CD8-positive, alpha-beta memory T cell (primary cell): ENCODE results near the gene FOXB1. TPM values are rescaled to one million over a fixed set of nuclear protein-coding genes. Genes with fewer than 3 reads are reported as not detected.
A peak's percentile ranks its signal among the peaks of the same experiment; 100 is the strongest.

Experiments used
- CTCF ChIA-PET: fragments of 350-600 bp; sonication (Branson Sonifier 250); formaldehyde crosslinking; loops from one replicate; lab custom pipeline; 2021; ENCODE audit warnings: antibody characterized with exemption; lab: Charles Lee
- POLR2A ChIA-PET: fragments of 350-600 bp; sonication (Branson Sonifier 250); formaldehyde crosslinking; loops from one replicate; lab custom pipeline; 2021; ENCODE audit warnings: antibody characterized with exemption; lab: Charles Lee
- DNase-seq, 5 donors: peaks; one replicate each; pipeline versions ENCODE4 v3.0.0 to v3.0.0-alpha.2; 2020 to 2022; ENCODE audit warnings: mixed read lengths in 1 of 5
- H3K27ac ChIP-seq: one replicate; pipeline ENCODE4 v1.7.0; 2013; ENCODE audit warnings: low read depth, mild to moderate bottlenecking, low read length, moderate library complexity
- H3K27me3 ChIP-seq: 2 replicates; pipeline ENCODE4 v1.7.0; 2013; ENCODE audit warnings: low read length, mild to moderate bottlenecking; ENCODE audit not compliant: insufficient read depth, poor library complexity, severe bottlenecking
- H3K36me3 ChIP-seq: 2 replicates; pipeline ENCODE4 v1.7.0; 2013; ENCODE audit warnings: mild to moderate bottlenecking, low read length, moderate library complexity; ENCODE audit not compliant: insufficient read depth
- H3K4me1 ChIP-seq: 2 replicates; pipeline ENCODE4 v1.7.0; 2013; ENCODE audit warnings: mild to moderate bottlenecking, low read length, moderate library complexity; ENCODE audit not compliant: insufficient read depth
- H3K4me3 ChIP-seq: 2 replicates; pipeline ENCODE4 v1.7.0; 2013; ENCODE audit warnings: mild to moderate bottlenecking, low read length
- H3K9me3 ChIP-seq: 2 replicates; pipeline ENCODE4 v1.7.0; 2013; ENCODE audit warnings: mild to moderate bottlenecking, low read length
- H3K27ac Mint-ChIP-seq, 8 donors: one replicate each; pipeline ENCODE4 v1.8.0; 2020 to 2021; ENCODE audit warnings: mixed read lengths in 8 of 8, mild to moderate bottlenecking in 6 of 8, inconsistent platforms in 3 of 8, moderate library complexity in 3 of 8
- H3K27me3 Mint-ChIP-seq, 2 donors: one replicate each; pipeline ENCODE4 v1.8.0; 2020 to 2021; ENCODE audit warnings: mixed read lengths in 2 of 2, mild to moderate bottlenecking in 1 of 2, moderate library complexity in 1 of 2
- H3K36me3 Mint-ChIP-seq, 3 donors: one replicate each; pipeline ENCODE4 v1.8.0; 2020 to 2021; ENCODE audit warnings: mixed read lengths in 3 of 3, inconsistent platforms in 1 of 3, mild to moderate bottlenecking in 1 of 3
- H3K4me1 Mint-ChIP-seq, 3 donors: one replicate each; pipeline ENCODE4 v1.8.0; 2020 to 2021; ENCODE audit warnings: mixed read lengths in 3 of 3, inconsistent platforms in 1 of 3, mild to moderate bottlenecking in 1 of 3
- H3K4me3 Mint-ChIP-seq, 7 donors: one replicate each; pipeline ENCODE4 v1.8.0; 2020 to 2021; ENCODE audit warnings: mixed read lengths in 7 of 7, mild to moderate bottlenecking in 6 of 7, moderate library complexity in 4 of 7, inconsistent platforms in 2 of 7
- H3K9me3 Mint-ChIP-seq, 5 donors: one replicate each; pipeline ENCODE4 v1.8.0; 2020 to 2022; ENCODE audit warnings: mixed read lengths in 5 of 5, mild to moderate bottlenecking in 3 of 5, moderate library complexity in 2 of 5, inconsistent platforms in 1 of 5
- polyA plus RNA-seq: library from polyadenylated mRNA; unstranded; fragments of 300-500 nt; fragmentation: Illumina TruSeq; gene quantifications from one replicate; pipeline ENCODE4 v1.2.3, GENCODE V29; 2021
- total RNA-seq, 2 experiments: library from RNA; stranded (reverse); gene quantifications; one replicate each; pipeline ENCODE4 v1.2.3, GENCODE V29; 2021

Gene FOXB1
- total and polyA plus RNA-seq, 3 experiments from 2014 or later, result 0.10 to 0.37 (median 0.33) TPM

GRCh38 chr15:60004846-60005351 is 788 bp downstream of the FOXB1 start:
- Histone ChIP-seq H3K27ac (no peak overlapping the region), H3K36me3 (no peaks in the 10 kb centered on the region), H3K9me3 (no peaks in the 10 kb centered on the region), H3K4me1 (peaks cover 37% of the 10 kb centered on the region), H3K4me3 (peak overlapping the region; percentile 35), H3K27me3 (peaks cover 97% of the 10 kb centered on the region)
- H3K9me3 Mint-ChIP-seq, result peaks cover 18 to 35% (median 33%) of the 10 kb centered on the region in 5 donors
- H3K27me3 Mint-ChIP-seq, result peaks cover 94 to 97% of the 10 kb centered on the region in 2 donors
- peak overlapping the region; percentile 84 to 96 (median 90) for H3K4me3 Mint-ChIP-seq
- peaks cover 41 to 57% (median 51%) of the 10 kb centered on the region in 3 donors for H3K4me1 Mint-ChIP-seq
- DNase-seq, result no peak
- peak overlapping the region in 4 of 8 donors; percentile 22 to 83 (median 64) for H3K27ac Mint-ChIP-seq
- peaks cover 0 to 4% (median 3%) of the 10 kb centered on the region in 3 donors for H3K36me3 Mint-ChIP-seq
- POLR2A ChIA-PET, result no interaction called here
- CTCF ChIA-PET, result interaction anchor here (0.9 to 1.8 kb wide), 4 partner anchors 12 to 253 kb away, joined by 3 to 5 read pairs (median 4); no protein-coding TSS in a partner anchor

DNA sequence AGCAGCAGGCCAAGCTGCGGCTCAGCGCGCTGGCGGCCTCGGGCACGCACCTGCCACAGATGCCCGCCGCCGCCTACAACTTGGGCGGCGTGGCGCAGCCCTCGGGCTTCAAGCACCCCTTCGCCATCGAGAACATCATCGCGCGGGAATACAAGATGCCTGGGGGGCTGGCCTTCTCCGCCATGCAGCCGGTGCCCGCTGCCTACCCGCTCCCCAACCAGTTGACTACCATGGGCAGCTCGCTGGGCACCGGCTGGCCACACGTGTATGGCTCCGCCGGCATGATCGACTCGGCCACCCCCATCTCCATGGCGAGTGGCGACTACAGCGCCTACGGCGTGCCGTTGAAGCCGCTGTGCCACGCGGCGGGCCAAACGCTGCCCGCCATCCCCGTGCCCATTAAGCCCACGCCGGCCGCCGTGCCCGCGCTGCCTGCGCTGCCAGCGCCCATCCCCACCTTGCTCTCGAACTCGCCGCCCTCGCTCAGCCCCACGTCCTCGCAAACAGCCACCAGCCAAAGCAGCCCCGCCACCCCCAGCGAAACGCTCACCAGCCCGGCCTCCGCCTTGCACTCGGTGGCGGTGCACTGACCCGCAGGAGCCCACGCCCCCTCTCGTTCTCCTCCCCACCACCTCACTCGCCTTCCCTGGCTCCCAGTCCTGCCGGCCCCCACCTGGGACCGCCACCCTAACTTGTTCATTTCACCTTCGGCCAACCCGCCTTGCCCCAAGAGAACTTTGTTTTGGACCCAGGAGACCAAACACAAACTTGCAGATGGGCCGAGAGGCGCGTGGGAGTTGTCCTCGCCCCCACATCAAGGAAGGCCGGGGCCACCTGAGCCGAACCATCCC is 1.5 kb downstream of the FOXB1 start:
- no peak overlapping the region for H3K27ac ChIP-seq
- CTCF ChIA-PET, result interaction anchor here (1.8 kb wide), 1 partner anchor 87 kb away, joined by 5 read pairs; no protein-coding TSS in a partner anchor
- H3K27me3 ChIP-seq, result peaks cover 93% of the 10 kb centered on the region
- H3K4me3 ChIP-seq, result peak overlapping the region; percentile 66
- no peaks in the 10 kb centered on the region for H3K9me3 ChIP-seq
- peak overlapping the region; percentile 84 to 96 (median 90) for H3K4me3 Mint-ChIP-seq
- H3K27me3 Mint-ChIP-seq, result peaks cover 94 to 97% of the 10 kb centered on the region in 2 donors
- H3K36me3 ChIP-seq, result no peaks in the 10 kb centered on the region
- peak overlapping the region; percentile 32 to 95 (median 80) for H3K27ac Mint-ChIP-seq
- POLR2A ChIA-PET, result no interaction called here
- H3K36me3 Mint-ChIP-seq, result peaks cover 0 to 4% (median 3%) of the 10 kb centered on the region in 3 donors
- DNase-seq, result no peak
- peaks cover 18 to 29% (median 27%) of the 10 kb centered on the region in 5 donors for H3K9me3 Mint-ChIP-seq
- peaks cover 38 to 57% (median 47%) of the 10 kb centered on the region in 3 donors for H3K4me1 Mint-ChIP-seq
- H3K4me1 ChIP-seq, result peaks cover 37% of the 10 kb centered on the region

DNA sequence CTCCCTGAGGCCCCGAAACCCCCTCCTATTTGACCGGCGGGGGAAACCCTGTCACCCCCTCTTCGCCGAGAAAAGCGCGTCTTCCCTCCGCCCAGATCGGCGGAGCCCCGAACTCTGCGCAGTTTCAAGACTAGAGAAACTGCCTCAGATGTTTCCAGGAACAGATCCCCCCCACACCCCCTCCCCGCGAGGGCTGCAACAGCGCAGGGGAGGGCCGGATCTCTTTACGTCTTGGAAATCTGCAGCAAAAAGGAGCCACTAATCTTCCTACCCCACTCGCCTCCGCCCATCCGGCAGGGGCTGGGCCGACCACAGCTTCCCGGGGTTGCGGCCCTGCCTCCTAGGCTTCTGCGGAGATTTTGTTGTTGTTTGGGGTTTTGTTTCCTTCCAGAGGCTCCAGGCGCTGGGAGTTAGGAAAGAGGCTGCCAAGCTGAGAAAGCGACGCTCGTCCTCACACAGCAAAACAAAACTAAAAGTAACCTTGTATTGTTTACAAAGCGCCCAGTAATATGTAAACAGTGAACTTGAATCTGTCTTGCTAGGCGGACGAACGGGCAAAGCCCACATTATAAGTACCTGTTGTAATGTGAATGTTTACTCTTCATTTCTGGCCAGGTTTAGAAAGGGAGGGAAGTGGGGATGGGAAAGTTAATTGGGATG is 2.2 kb downstream of the FOXB1 start:
- Histone ChIP-seq H3K36me3 (no peaks in the 10 kb centered on the region), H3K9me3 (no peaks in the 10 kb centered on the region), H3K4me1 (peaks cover 37% of the 10 kb centered on the region), H3K27me3 (peaks cover 91% of the 10 kb centered on the region), H3K27ac (no peak overlapping the region), H3K4me3 (peak overlapping the region; percentile 66)
- H3K9me3 Mint-ChIP-seq, result peaks cover 16 to 24% (median 22%) of the 10 kb centered on the region in 5 donors
- peak; percentile 28 to 68 (median 52) for DNase-seq
- H3K4me1 Mint-ChIP-seq, result peaks cover 35 to 53% (median 44%) of the 10 kb centered on the region in 3 donors
- H3K4me3 Mint-ChIP-seq, result peak overlapping the region; percentile 84 to 96 (median 90)
- peak overlapping the region; percentile 32 to 95 (median 80) for H3K27ac Mint-ChIP-seq
- ChIA-PET CTCF (no interaction called here), POLR2A (interaction anchor here (0.9 kb wide), 1 partner anchor 30 kb away, joined by 3 read pairs; no protein-coding TSS in a partner anchor)
- peaks cover 0 to 4% (median under 1%) of the 10 kb centered on the region in 3 donors for H3K36me3 Mint-ChIP-seq
- H3K27me3 Mint-ChIP-seq, result peaks cover 94 to 97% of the 10 kb centered on the region in 2 donors

GRCh38 chr15:60006873-60007272 is 2.8 kb downstream of the FOXB1 start:
- peaks cover 91 to 96% of the 10 kb centered on the region in 2 donors for H3K27me3 Mint-ChIP-seq

DNA sequence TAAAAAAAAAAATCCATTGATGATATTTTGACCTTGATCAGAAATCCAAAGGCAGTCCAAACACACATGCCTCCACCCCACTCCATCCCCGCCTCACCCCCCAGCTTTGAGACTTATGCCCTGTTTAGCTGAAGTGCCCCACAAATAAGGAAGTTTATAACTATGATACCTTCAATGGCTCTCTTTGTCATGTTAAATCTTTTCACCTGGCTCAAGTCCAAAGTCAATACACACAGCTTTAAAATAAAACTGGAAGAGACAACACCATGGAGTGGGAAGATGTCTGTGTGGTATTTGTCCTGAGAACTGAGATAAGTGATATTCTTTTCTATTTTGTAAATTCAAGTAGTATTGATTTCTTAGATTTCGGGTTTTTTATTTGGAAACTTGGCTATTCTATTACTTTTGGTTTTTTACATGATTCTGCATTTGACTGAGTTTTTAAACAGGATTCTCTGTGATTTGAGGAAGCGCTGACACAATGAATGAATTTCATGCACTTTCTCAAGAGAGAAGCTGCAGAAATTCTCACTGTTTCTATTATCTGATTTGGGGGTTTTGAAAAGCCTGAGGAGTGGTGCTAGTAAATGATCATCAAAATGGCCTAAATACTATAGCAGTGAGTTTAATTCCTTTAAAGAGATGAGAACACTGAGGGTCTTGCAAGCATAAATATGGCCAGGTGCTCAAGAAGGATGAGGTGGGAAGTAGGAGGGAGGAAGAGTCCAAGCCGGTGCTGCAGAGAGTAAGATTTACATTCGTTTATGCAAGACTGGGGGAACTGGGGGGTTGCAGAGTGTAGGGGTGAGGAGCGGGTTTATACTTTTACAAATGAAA is 5.2 kb downstream of the FOXB1 start:
- Histone ChIP-seq H3K4me3 (no peak overlapping the region), H3K36me3 (no peaks in the 10 kb centered on the region), H3K27ac (no peak overlapping the region), H3K9me3 (no peaks in the 10 kb centered on the region), H3K4me1 (peaks cover 27% of the 10 kb centered on the region), H3K27me3 (peaks cover 69% of the 10 kb centered on the region)
- H3K27me3 Mint-ChIP-seq, result peaks cover 78 to 92% of the 10 kb centered on the region in 2 donors
- H3K36me3 Mint-ChIP-seq, result peaks cover 0 to 4% (median 0%) of the 10 kb centered on the region in 3 donors
- ChIA-PET POLR2A (no interaction called here), CTCF (no interaction called here)
- H3K4me3 Mint-ChIP-seq, result peak overlapping the region in 2 of 7 donors; percentile 25 to 42
- no peak for DNase-seq
- H3K27ac Mint-ChIP-seq, result peak overlapping the region in 1 of 8 donors; percentile 23
- peaks cover 25 to 29% (median 27%) of the 10 kb centered on the region in 3 donors for H3K4me1 Mint-ChIP-seq
- peaks cover 0 to 8% (median 6%) of the 10 kb centered on the region in 5 donors for H3K9me3 Mint-ChIP-seq

More at GRCh38 chr15:60006873-60007272, 2.8 kb downstream of the FOXB1 start:
- Histone ChIP-seq H3K36me3 (no peaks in the 10 kb centered on the region), H3K27ac (no peak overlapping the region), H3K27me3 (peaks cover 89% of the 10 kb centered on the region), H3K4me3 (peak overlapping the region; percentile 66), H3K4me1 (peaks cover 37% of the 10 kb centered on the region), H3K9me3 (no peaks in the 10 kb centered on the region)
- H3K27ac Mint-ChIP-seq, result peak overlapping the region in 6 of 8 donors; percentile 4 to 89 (median 58)
- CTCF ChIA-PET, result no interaction called here
- H3K4me1 Mint-ChIP-seq, result peaks cover 34 to 47% (median 41%) of the 10 kb centered on the region in 3 donors
- POLR2A ChIA-PET, result interaction anchor here (0.9 kb wide), 1 partner anchor 30 kb away, joined by 3 read pairs; no protein-coding TSS in a partner anchor
- no peak for DNase-seq
- peaks cover 0 to 4% (median 0%) of the 10 kb centered on the region in 3 donors for H3K36me3 Mint-ChIP-seq
- H3K4me3 Mint-ChIP-seq, result peak overlapping the region; percentile 84 to 96 (median 90)
- H3K9me3 Mint-ChIP-seq, result peaks cover 10 to 20% (median 17%) of the 10 kb centered on the region in 5 donors

DNA sequence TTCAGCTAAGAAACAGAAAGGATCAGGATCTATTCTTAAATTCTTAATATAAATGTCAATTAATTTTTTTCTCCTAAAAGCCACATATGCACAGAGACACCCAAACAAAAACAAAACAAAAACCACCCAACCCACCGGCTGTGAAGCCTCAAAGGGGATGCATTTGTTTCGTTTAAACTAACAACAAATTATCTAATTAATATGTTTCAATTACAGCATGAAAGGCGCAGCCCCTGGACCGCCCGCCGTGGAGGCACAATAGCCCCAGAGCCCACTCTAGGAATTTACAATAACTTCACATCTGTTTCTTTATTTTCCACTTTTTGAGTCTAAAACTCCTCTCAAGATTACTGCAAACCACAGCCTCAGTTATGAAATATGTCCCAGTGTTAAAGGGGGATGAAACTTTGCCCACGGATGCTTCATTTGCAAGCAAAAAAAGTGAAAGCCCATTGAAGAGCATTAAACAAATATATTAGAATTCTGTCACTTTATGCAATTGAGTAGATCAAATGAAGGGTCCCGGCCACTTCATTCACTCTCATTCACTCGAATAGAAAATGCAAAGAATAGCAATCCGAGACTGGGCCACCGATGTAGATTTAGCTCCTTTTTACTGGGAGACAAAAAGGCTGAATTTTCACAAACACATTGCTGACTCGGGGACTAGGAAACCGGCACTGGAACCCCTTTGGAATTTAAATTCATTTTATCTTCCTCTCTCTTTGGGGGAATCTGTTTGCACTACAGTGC is 6.0 kb downstream of the FOXB1 start:
- peaks cover 61% of the 10 kb centered on the region for H3K27me3 ChIP-seq
- POLR2A ChIA-PET, result no interaction called here

More for the DNA sequence above, 6.0 kb downstream of the FOXB1 start:
- no peak overlapping the region for H3K4me3 ChIP-seq
- H3K36me3 ChIP-seq, result no peaks in the 10 kb centered on the region
- peaks cover 0 to 7% (median 5%) of the 10 kb centered on the region in 5 donors for H3K9me3 Mint-ChIP-seq
- DNase-seq, result no peak
- CTCF ChIA-PET, result no interaction called here
- H3K27me3 Mint-ChIP-seq, result peaks cover 70 to 93% of the 10 kb centered on the region in 2 donors
- H3K27ac Mint-ChIP-seq, result no peak overlapping the region
- H3K4me1 Mint-ChIP-seq, result peaks cover 17 to 22% (median 19%) of the 10 kb centered on the region in 3 donors
- peaks cover 0 to 4% (median 0%) of the 10 kb centered on the region in 3 donors for H3K36me3 Mint-ChIP-seq
- H3K9me3 ChIP-seq, result no peaks in the 10 kb centered on the region
- H3K27ac ChIP-seq, result no peak overlapping the region
- H3K4me1 ChIP-seq, result peaks cover 19% of the 10 kb centered on the region
- no peak overlapping the region for H3K4me3 Mint-ChIP-seq
